GM23248 (cell line): ENCODE results near the gene MRPL37.

Experiments
- EZH2 ChIP-seq: fragments of 200-600 bp; sonication (generic); IDR thresholded peaks from 2 replicates; pipeline ENCODE4 v1.6.1; 2018; ENCODE audit warnings: antibody characterized with exemption, mild to moderate bottlenecking; ENCODE audit not compliant: insufficient read depth, poor library complexity, severe bottlenecking
- EZH2phosphoT487 ChIP-seq: fragments of 200-600 bp; sonication (generic); IDR thresholded peaks from 2 replicates; pipeline ENCODE4 v1.6.1; 2018; ENCODE audit warnings: antibody characterized with exemption, moderate library complexity, mild to moderate bottlenecking, low read depth; ENCODE audit not compliant: insufficient read depth

GRCh38 chr1:54219688-54220003 lies 19.7 kb downstream of the MRPL37 start:
- TF ChIP-seq EZH2: no peak
- no peak for TF ChIP-seq EZH2phosphoT487
